GM18498 (cell line): ENCODE data around the gene SLC8A2.

Source experiments
- ATAC-seq: cut with Tn5 transposase; IDR thresholded peaks from one replicate; pipeline ENCODE4 v1.9.1; 2021; ENCODE audit warnings: mild to moderate bottlenecking, moderate library complexity; ENCODE audit not compliant: unreplicated experiment

SLC8A2 gene

GRCh38 chr19:47432091-47432490 is 39.6 kb downstream of the SLC8A2 start:
- ATAC-seq: no peak

- no peak for ATAC-seq
Observed at GRCh38 chr19:47430041-47430802, 41.5 kb downstream of the SLC8A2 start.

GRCh38 chr19:47429140-47429793 is 42.4 kb downstream of the SLC8A2 start:
- ATAC-seq: no peak

- ATAC-seq: no peak
Observed at GRCh38 chr19:47428177-47428894, 43.4 kb downstream of the SLC8A2 start.

- ATAC-seq: no peak
Observed at GRCh38 chr19:47427241-47428176, 44.2 kb downstream of the SLC8A2 start.

GRCh38 chr19:47423203-47423882 is 48.4 kb downstream of the SLC8A2 start:
- no peak for ATAC-seq

- no peak for ATAC-seq
Observed at GRCh38 chr19:47422417-47423163, 49.1 kb downstream of the SLC8A2 start.

- no peak for ATAC-seq
Observed at GRCh38 chr19:47421844-47422395, 49.8 kb downstream of the SLC8A2 start.

GRCh38 chr19:47421244-47421786 is 50.4 kb downstream of the SLC8A2 start:
- ATAC-seq: no peak

- no peak for ATAC-seq
Observed at GRCh38 chr19:47419789-47420188, 51.9 kb downstream of the SLC8A2 start.

- no peak for ATAC-seq
Observed at GRCh38 chr19:47419030-47419783, 52.5 kb downstream of the SLC8A2 start, which contains the start of gene MEIS3. Gene MEIS3 (minus strand): TSS chr19:47419527. CDS start chr19:47419081, 446 bp downstream.

GRCh38 chr19:47418692-47419029 is 53.0 kb downstream of the SLC8A2 start:
- no peak for ATAC-seq

GRCh38 chr19:47417746-47418691 is 53.7 kb downstream of the SLC8A2 start:
- ATAC-seq: no peak

- no peak for ATAC-seq
Observed at GRCh38 chr19:47417107-47417745, 54.5 kb downstream of the SLC8A2 start.

GRCh38 chr19:47416643-47416985 is 55.1 kb downstream of the SLC8A2 start:
- no peak for ATAC-seq

- no peak for ATAC-seq
Observed at GRCh38 chr19:47415953-47416642, 55.6 kb downstream of the SLC8A2 start.
